Smooth muscle cell of the brain vasculature (primary cell): Measurements from ENCODE around the gene ARHGAP23.

ENCODE experiments used
- DNase-seq: peaks from one replicate; pipeline ENCODE4 v3.0.0-alpha.2; 2012; ENCODE audit warnings: low read depth, low spot score

Gene ARHGAP23

GRCh38 chr17:38441429-38442061, 13.3 kb downstream of the ARHGAP23 start:
- no peak for DNase-seq

GRCh38 chr17:38442548-38442947, 14.3 kb downstream of the ARHGAP23 start:
- no peak for DNase-seq

- no peak for DNase-seq
These were observed 15.2 kb downstream of the ARHGAP23 start for GRCh38 chr17:38443356-38444031.

GRCh38 chr17:38444151-38444550, 15.9 kb downstream of the ARHGAP23 start:
- no peak for DNase-seq

- DNase-seq: no peak
These were observed 19.3 kb downstream of the ARHGAP23 start for GRCh38 chr17:38447502-38448085.

- DNase-seq: no peak
These were observed 20.0 kb downstream of the ARHGAP23 start for GRCh38 chr17:38448208-38448771.

GRCh38 chr17:38449364-38449763, 21.1 kb downstream of the ARHGAP23 start:
- DNase-seq: no peak

- DNase-seq: no peak
These were observed 22.3 kb downstream of the ARHGAP23 start for GRCh38 chr17:38450557-38451029.

- no peak for DNase-seq
These were observed 23.0 kb downstream of the ARHGAP23 start for GRCh38 chr17:38451030-38451839.

GRCh38 chr17:38451840-38452529, 23.7 kb downstream of the ARHGAP23 start:
- DNase-seq: no peak

GRCh38 chr17:38452719-38453118, 24.5 kb downstream of the ARHGAP23 start:
- DNase-seq: no peak

- no peak for DNase-seq
These were observed 25.7 kb downstream of the ARHGAP23 start for GRCh38 chr17:38453951-38454421.

GRCh38 chr17:38454532-38454931, 26.3 kb downstream of the ARHGAP23 start:
- no peak for DNase-seq

- no peak for DNase-seq
These were observed 27.1 kb downstream of the ARHGAP23 start for GRCh38 chr17:38455288-38455915.

- no peak for DNase-seq
These were observed 28.0 kb downstream of the ARHGAP23 start for GRCh38 chr17:38456031-38456815.

- DNase-seq: no peak
These were observed 29.5 kb downstream of the ARHGAP23 start for GRCh38 chr17:38457577-38458371.

- DNase-seq: no peak
These were observed 30.3 kb downstream of the ARHGAP23 start for GRCh38 chr17:38458521-38458920.

GRCh38 chr17:38459567-38459966, 31.3 kb downstream of the ARHGAP23 start:
- no peak for DNase-seq
